GM19452 (cell line): ENCODE results near the gene LEFTY1.
"Not testable (repeated sequence)": the region's sequence is repeated elsewhere in the genome, so short reads cannot be mapped to it uniquely, and the experiment has no call there.

Experiments
- ATAC-seq: cut with Tn5 transposase; IDR thresholded peaks from one replicate; pipeline ENCODE4 v1.9.1; 2021; ENCODE audit not compliant: unreplicated experiment

The LEFTY1 gene

DNA sequence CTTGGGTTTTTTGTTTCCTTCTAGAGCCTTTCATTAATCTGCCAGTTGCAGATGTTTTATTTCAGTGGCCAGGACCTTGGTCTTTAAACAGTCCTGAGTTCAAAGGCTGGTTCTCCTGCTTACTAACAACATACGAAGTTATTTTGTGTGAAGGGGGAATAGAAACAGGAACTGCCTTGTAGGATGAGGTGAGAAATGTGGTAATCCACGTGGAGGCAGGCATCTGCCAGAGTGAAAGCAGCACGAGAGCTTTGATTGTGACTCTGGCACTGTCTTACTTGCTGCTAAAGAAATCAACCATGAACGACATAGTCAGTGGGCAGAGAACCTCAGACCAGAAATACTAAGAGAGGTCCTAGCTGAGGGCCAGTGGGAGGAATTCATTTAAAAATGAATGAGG, 37.1 kb downstream of the LEFTY1 start:
- peak; percentile 60 for ATAC-seq

DNA sequence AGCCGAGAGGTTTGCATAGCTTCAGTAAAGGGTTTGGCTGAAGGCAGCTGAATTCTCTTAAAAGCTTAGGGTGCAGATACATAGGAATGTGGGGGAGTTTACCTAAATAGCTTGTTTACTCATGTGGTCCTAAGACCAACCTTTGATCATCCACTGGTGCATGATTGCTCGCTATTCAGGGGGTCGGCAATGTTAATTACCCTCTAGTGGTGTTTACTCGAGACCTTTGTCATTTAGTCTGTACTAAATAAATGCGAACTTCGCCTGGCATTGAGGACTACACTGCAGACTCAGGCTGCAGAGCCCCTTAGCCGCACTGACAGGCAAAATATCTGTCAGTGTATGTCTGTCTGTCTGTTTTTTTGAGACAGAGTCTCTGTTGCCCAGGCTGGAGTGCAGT, 38.6 kb downstream of the LEFTY1 start:
- ATAC-seq: no peak

DNA sequence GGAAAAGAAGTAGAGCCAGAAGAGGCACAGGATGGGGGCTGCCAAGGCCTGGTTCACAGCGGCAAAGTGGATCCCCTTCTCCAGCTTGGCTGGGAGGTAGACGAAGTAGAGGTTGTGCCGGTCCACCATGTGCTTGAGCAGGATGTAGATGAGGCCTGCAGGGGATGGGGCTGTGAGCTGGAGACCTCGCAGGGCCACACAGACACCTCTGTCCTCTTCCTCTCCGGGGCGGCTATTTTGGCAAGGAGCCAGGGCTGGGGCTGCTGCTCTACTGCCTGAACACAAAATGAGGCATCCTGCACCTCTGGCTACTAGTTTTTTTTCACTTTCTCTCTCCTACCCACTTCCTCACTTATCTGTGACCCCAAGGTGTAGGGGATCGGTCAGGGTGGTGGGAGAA, 39.0 kb downstream of the LEFTY1 start:
- no peak for ATAC-seq

DNA sequence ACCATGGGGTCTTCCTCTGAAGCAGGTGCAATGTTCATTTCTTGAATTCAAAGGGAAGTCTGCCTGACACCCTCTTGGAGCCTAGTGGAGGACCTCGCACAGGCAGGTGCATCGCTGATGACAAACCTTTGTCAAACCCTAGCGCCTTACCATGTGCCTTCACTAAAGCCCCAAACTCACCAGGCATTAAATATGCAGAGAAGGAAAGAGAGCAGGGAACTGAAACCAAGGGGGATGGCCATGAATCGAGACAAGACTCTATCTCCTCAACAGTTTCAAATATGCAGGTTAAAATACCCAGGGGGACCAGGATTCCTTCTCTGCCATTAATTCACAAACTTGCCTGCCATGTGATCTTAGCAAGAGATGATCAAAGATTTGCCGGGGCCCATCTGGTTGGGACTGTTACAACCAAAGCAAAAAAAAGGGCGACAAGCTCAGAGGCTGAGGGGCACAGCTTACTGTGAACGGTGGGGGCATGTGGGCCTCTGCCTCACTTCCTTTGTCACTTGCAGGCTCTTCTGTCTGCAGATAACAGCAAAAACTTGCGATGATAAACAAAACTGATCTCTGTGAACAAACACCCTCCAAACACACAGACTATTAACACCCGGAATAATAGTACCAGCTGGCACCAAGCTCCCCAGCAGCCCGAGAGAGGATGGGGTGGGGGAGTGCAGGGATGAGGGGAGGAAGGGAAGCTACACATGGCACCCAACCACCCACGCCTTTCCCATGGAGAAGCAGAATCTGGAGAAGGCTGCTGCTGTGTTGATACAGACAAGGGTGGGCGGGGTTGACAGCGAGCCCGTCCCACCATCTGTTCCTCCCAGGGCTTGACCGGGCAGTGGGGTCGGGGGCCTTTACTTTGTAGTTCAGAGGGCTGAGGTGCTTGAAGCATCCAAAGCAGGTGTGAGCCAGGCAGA, 40.7 kb downstream of the LEFTY1 start:
- ATAC-seq: peak; percentile 56

DNA sequence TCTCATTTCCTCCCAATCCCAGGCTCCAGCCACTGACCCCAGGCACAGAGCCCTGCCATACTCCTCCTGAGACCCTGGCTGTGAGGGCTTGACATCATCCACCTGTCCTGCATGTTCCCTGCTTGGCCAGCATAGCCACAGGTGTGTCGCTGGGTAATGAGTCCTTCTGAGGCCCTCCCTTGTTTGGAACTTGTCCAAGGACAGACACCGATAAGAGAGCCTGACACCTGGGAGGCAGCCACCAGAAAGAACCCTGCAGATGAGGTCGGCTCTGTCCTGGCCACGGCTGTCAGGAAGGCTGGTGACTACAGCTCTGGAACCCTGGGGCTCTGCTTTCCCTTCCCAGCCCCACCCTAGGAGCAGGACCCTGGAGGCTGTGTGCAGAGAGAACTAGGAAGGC, 41.3 kb downstream of the LEFTY1 start:
- ATAC-seq: peak; percentile 15

DNA sequence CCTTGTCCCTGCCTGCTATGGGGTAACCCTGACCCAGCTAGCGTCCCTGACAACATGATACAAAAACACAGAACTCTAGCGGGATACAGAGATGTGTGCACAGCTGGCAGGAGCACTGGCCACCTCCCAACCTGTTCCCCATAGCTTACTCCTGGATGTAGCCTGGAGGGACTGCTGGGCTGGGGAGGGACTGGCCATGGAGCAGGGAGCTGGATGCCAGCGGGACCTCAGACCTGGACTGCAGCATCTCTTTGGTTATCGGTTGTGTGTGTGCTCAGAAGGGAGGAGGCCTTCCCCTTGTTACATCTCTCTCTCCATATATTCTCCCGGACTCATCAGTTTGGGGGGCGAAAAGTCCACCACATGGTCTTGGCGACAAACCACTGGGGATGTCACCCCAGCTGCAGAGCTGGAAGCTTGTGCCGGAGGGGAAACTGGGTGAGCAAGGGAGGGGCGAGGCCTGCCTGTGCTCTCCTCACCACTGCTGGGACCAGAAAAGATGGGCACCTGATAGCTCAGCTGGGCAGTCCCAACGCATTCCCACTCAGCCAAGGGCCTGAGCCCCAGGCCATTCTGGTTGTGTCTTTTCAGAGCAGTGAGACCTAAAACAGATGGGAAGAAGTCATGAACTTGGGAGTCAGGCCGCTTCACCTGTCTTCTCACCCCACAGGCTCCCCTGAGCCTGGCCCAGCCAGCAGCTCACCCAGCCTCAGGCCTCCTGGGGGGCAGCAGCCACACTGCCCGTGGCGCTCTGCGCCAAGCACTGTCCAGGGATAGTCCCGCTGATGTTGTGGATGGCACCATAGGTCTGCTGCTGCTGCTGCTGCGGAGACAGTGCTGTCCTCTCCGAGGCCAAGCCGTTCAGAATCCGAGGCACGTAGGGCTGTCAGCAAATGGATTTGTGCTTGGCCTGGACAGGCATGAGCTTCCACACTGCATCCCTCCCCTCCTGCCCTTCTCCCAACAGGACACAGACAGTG, 42.3 kb downstream of the LEFTY1 start:
- ATAC-seq: no peak

DNA sequence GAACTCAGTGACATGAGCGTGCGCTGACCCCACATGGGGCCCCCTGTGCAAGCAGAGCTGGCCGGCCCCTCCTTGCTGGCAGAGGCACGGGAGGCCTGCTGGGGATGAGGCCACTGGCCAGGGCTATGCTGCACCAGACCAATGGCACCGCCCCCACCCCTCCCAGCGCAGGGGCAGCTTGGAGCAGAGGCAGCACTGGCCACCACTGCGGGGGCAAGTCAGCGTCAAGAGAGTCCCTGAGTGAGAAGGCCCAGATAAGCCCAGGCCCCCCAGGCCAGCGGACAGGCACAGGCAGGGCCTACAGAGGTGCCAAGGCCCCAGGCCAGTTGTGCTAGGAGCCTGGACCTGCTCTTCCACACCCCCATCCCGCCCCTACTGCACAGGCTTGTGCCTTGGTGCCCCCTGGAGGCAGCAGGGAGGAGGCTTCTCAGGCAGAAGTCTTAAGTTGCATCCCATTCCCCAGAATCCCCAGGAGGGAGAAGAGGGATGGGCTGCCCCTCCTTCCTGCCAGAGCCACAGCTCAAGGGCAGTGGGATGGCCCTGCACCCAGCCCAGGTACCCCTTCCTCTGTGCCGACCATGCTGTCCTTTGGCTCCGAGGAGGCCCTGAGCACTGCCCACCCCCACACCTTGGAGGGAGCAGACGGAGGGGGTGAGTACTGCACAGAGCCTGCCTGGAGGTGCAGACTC, 43.2 kb downstream of the LEFTY1 start:
- no peak for ATAC-seq

DNA sequence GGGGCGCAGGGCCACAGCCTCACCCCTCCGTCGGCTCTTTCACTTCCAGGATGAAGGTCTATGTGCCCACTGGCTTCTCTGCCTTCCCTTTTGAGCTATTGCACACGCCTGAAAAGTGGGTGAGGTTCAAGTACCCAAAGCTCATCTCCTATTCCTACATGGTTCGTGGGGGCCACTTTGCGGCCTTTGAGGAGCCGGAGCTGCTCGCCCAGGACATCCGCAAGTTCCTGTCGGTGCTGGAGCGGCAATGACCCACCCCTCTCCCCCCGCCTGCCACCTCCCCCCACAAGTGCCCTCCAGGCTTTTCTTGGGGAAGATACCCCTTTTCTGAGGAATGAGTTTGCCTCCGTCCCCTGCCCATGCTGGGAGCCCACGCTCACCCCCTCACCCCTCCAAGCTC, 43.8 kb downstream of the LEFTY1 start:
- ATAC-seq: no peak

DNA sequence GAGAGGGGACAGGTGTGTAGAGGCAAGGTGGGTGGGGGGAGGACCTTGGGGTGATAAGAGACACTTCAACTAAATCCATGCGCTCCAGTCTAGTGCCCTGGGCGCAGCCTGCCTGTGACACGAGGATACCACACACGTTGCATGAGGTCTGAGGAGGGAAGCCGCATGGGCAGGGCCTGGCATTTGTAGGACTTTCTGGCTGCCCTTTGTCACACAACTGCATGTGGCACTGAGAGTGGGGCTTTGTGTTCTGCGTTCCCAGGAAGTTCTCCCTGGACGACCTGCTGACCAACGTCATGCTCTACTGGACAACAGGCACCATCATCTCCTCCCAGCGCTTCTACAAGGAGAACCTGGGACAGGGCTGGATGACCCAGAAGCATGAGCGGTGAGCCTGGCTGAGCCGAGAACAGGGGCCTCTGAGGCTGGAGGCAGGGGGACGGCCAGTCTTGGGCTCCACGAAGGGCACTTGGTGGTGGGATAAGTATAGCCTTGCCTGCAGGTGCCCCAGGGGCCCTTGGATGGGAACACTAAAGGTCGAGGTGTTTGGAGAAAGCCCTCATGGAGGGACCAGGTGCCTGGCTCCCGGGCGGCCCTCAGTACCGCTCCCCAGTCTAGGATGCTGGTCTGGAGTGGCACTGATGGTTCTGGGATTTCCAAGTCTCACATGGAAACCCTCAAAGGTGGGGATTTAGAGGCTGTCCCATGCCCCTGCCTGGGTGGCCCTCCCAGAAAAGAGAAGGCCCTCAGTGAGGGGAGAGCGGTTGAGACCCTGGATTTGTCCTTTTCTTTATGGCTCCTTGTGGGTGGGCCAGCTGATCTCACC, 44.5 kb downstream of the LEFTY1 start:
- no peak for ATAC-seq

DNA sequence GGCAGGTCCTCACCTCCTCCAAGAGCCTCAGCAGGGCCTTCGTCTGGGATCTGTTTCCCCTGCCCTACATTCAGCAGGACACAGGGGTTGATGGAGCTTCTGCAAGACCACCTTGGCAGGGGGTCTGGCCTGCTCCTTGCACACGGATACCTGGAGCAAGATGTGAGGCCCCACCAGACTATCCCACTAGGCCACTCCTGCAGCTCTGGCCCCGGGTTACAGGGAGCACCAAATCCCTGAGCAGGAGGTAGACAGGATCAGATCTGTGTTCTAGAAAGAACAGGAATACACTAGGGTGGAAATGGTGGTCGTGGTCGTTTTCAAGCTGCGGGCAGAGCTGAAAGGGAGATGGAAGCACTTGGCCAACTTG, 45.5 kb downstream of the LEFTY1 start:
- ATAC-seq: no peak

DNA sequence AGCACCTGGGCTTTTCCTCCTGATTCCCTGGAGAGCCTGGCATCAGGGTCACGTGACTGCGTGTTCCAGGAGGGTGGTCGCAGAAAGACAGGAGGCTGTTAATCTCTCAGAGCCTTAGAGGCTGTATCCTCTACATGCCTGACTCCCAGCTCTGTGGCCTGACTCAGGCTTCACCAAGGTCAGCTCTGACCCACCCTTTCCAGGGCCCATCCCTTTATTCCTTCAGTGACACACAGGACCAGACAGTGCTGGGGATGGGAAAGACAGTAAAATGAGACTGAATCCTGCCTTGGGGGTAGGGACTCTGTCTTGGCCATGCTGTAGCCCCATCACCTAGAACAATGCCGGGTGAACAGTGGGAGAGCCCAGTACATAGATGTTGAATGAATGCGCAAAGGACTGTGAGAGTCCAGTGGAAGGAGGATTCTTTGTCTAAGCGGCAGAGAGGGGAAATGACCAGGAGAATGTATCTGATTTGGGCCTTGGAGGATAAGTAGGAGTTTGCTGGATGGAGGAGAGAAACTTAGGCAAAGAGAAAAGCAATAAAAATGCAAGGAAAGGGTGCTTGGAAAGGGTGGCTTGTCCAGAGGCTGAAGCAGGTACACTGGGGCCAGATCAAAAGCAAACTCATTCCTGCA, 46.0 kb downstream of the LEFTY1 start:
- no peak for ATAC-seq

DNA sequence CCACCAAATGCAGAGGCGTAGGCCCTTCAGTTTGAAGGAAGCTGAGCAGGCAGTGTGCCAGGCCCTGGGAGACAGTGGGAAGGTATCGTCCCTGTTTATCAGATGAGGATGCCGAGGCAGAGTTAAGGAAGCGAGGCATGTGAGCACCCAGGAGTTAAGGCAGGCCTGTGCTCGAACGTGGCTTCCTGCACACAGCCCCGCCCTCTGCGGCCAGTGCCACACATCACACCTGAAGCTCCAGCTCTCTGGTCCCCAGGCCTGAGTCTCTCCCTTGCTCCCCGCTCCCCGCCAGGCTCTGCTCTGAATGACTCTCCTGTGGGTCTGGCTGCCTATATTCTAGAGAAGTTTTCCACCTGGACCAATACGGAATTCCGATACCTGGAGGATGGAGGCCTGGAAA, 46.9 kb downstream of the LEFTY1 start:
- ATAC-seq: no peak

DNA sequence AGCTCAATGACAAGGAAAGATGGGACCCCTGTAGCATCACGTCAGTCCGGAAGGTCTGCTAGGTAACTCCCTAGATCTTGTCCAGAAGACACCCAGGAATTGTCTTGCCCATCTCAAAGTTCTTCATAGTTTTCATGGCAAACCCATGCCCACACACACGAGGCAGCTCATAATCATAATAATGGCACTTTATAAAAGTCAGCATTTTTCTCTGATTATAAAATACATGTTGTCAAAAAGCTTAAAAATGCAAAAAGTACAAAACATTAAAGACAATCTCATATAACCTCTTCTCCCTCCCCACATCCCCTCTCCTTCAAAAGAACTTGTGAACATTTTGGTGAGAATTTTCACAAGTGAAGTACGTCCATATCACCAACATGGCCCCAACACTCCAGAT, 48.2 kb downstream of the LEFTY1 start:
- no peak for ATAC-seq

DNA sequence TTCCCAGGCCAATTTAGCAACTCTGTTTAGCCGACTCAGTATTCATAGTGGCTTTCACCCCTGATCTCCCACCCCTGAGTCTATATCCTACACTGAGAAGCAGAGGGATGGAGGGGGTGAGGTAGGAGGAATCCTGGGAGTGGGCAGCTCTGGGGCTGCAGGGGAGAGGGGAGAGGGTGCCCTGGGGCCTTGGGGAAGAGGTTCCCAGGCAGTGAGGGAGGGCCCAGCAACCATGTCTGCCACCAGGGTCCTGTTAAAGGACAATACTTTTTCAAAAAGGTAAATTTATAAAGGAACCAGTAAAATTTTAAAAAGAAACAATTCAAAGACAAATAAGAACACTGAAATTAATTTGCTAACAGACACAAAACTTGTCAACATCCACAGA, 48.7 kb downstream of the LEFTY1 start:
- no peak for ATAC-seq

DNA sequence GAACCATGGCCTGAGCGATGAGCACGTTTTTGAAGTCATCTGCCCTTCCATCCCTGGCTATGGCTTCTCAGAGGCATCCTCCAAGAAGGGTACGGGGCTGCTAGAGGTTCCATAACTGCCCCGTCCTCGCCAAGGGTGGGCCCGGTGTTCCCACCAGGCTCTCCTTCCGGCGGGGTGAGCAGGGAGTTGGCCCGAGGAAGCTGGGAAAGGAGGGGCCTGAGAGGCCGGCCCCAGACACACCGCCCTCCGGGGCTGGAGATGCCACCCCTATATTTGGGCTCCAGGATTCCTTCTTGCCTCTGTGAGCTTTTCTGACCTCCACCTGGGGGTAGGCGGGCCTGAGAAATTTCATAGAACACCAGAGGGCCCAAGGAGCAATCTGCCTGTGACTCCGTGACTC, 50.2 kb downstream of the LEFTY1 start:
- ATAC-seq: no peak

DNA sequence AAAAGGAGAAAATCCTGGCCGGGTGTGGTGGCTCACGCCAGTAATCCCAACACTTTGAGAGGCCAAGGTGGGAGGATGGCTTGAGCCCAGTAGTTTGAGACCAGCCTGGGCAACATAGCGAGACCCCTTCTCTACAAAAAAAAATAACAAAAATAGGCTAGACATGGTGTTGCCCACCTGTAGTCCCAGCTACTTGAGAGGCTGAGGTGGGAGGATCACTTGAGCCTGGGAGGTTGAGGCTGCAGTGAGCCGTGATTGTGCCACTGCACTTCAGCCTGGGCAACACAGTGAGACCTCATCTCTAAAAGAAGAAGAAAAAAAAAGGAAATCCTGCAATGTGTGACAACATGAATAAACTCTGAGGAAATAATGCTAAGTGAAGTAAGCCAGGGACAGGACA, 52.6 kb downstream of the LEFTY1 start:
- ATAC-seq: not testable (repeated sequence)
